ENCODE data around the gene PHKA2. TPM values are rescaled to one million over a fixed set of nuclear protein-coding genes. Genes with fewer than 3 reads are reported as not detected.

The PHKA2 gene
- total RNA-seq, 5 donors from 2014 or later (not counting 1 experiment from before 2014, with no cell fraction given) = 35.0 to 46.0 (median 44.0) TPM

DNA sequence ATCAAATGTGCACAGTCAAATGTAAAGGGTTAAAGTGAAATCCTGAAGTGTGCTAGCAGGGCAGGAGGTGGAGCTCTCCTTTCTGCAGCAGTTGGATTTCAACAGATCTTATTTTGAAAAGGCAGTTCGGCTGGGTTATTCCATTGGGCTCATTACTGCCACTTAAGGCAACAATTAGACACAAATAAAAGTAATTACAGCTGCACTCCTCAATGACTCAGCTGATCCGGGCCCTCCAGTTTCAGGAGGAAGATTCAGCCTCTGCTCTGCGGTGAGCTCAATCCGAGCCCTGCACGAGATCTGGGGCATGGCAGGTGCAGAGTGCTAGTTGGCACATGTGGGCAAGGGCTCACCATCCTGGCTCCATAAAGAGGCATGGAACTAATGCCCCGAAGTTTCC, 85.4 kb downstream of the PHKA2 start:
- Mint-ChIP-seq H3K27me3 (no peaks in the 10 kb centered on the region), H3K4me3 (no peak overlapping the region), H3K27ac (no peak overlapping the region), H3K36me3 (peaks cover 5% of the 10 kb centered on the region), H3K9me3 (no peaks in the 10 kb centered on the region), H3K4me1 (peaks cover 0 to 5% (median 0%) of the 10 kb centered on the region in 3 donors)
- no peak for DNase-seq
- CTCF ChIA-PET = no interaction called here
- no peaks in the 10 kb centered on the region for H3K9me3 ChIP-seq
- no peak for ATAC-seq (replicated peaks in 1 of 4)
- no peaks in the 10 kb centered on the region for H3K4me1 ChIP-seq (ENCODE audit: control insufficient read depth in 1 of 2, extremely low read depth in 1 of 2, insufficient read depth in 2 of 2, low read length in 2 of 2)
- H3K27ac ChIP-seq (ENCODE audit: low read length) = no peak overlapping the region
- WGBS (ENCODE audit: insufficient coverage) = no CpG with 5 or more reads among the region's 6 CpGs
- peaks cover 0 to 12% of the 10 kb centered on the region in 2 donors for H3K36me3 ChIP-seq (ENCODE audit: control insufficient read depth in 2 of 2, extremely low read depth in 1 of 2, insufficient read depth in 1 of 2, low read length in 1 of 2)
- H3K4me3 ChIP-seq (ENCODE audit: control insufficient read depth in 1 of 2, extremely low read depth in 1 of 2, low read length in 1 of 2) = no peak overlapping the region
- POLR2A ChIA-PET = interaction anchor here in 1 of 2 donors (0.6 kb wide), 1 partner anchor 502 kb away, joined by 4 read pairs; no protein-coding TSS in a partner anchor
- H3K27me3 ChIP-seq (replicated peaks in 1 of 2; ENCODE audit: control insufficient read depth in 2 of 2, extremely low read depth in 1 of 2, insufficient read depth in 2 of 2, low read length in 1 of 2) = no peaks in the 10 kb centered on the region

DNA sequence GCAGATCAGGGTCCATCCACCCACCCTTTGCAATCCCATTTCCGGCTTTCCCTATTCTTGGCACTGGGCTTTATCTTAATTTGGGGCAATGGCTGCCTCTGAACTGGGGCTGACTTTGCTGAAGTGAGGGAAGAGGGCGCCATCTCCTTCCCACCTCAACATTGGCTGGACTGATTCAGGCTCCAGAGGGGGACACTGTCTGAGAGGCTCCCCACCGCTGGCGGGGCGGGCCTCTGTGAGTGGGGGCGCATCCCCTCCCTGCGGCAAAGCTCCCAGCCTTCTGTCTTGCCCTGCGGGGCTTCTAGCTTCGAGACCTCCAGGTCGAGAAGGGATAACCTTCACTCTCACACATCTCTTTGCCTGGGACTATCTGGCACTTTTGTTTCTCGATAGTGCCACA, 85.8 kb downstream of the PHKA2 start:
- peaks cover 0 to 12% of the 10 kb centered on the region in 2 donors for H3K36me3 ChIP-seq (ENCODE audit: control insufficient read depth in 2 of 2, extremely low read depth in 1 of 2, insufficient read depth in 1 of 2, low read length in 1 of 2)

GRCh38 chrX:18897611-18898010, 86.3 kb downstream of the PHKA2 start:
- Mint-ChIP-seq H3K4me3 (no peak overlapping the region), H3K27ac (no peak overlapping the region), H3K27me3 (no peaks in the 10 kb centered on the region), H3K36me3 (peaks cover 5% of the 10 kb centered on the region), H3K9me3 (no peaks in the 10 kb centered on the region), H3K4me1 (peaks cover 0 to 5% (median 0%) of the 10 kb centered on the region in 3 donors)
- ChIA-PET CTCF (no interaction called here), POLR2A (no interaction called here)
- DNase-seq (no peak), ATAC-seq (replicated peaks in 1 of 4) (no peak)
- H3K9me3 ChIP-seq = no peaks in the 10 kb centered on the region
- peaks cover 0 to 12% of the 10 kb centered on the region in 2 donors for H3K36me3 ChIP-seq (ENCODE audit: control insufficient read depth in 2 of 2, extremely low read depth in 1 of 2, insufficient read depth in 1 of 2, low read length in 1 of 2)
- 100% methylated on average over 5 of the region's 15 CpGs for WGBS (ENCODE audit: insufficient coverage)
- H3K27ac ChIP-seq (ENCODE audit: low read length) = no peak overlapping the region
- no peaks in the 10 kb centered on the region for H3K4me1 ChIP-seq (ENCODE audit: control insufficient read depth in 1 of 2, extremely low read depth in 1 of 2, insufficient read depth in 2 of 2, low read length in 2 of 2)
- no peaks in the 10 kb centered on the region for H3K27me3 ChIP-seq (replicated peaks in 1 of 2; ENCODE audit: control insufficient read depth in 2 of 2, extremely low read depth in 1 of 2, insufficient read depth in 2 of 2, low read length in 1 of 2)
- H3K4me3 ChIP-seq (ENCODE audit: control insufficient read depth in 1 of 2, extremely low read depth in 1 of 2, low read length in 1 of 2) = no peak overlapping the region

More for the DNA sequence above, 85.8 kb downstream of the PHKA2 start:
- Mint-ChIP-seq H3K4me1 (peaks cover 0 to 5% (median 0%) of the 10 kb centered on the region in 3 donors), H3K27ac (no peak overlapping the region), H3K36me3 (peaks cover 5% of the 10 kb centered on the region), H3K27me3 (no peaks in the 10 kb centered on the region), H3K4me3 (no peak overlapping the region), H3K9me3 (no peaks in the 10 kb centered on the region)
- ChIA-PET CTCF (no interaction called here), POLR2A (no interaction called here)
- Histone ChIP-seq H3K27ac (ENCODE audit: low read length) (no peak overlapping the region), H3K9me3 (no peaks in the 10 kb centered on the region), H3K4me1 (ENCODE audit: control insufficient read depth in 1 of 2, extremely low read depth in 1 of 2, insufficient read depth in 2 of 2, low read length in 2 of 2) (no peaks in the 10 kb centered on the region), H3K4me3 (ENCODE audit: control insufficient read depth in 1 of 2, extremely low read depth in 1 of 2, low read length in 1 of 2) (no peak overlapping the region), H3K27me3 (replicated peaks in 1 of 2; ENCODE audit: control insufficient read depth in 2 of 2, extremely low read depth in 1 of 2, insufficient read depth in 2 of 2, low read length in 1 of 2) (no peaks in the 10 kb centered on the region)
- no peak for ATAC-seq (replicated peaks in 1 of 4)
- WGBS (ENCODE audit: insufficient coverage) = no CpG with 5 or more reads among the region's 11 CpGs
- no peak for DNase-seq

- Histone ChIP-seq H3K27ac (ENCODE audit: low read length) (no peak overlapping the region), H3K4me1 (ENCODE audit: control insufficient read depth in 1 of 2, extremely low read depth in 1 of 2, insufficient read depth in 2 of 2, low read length in 2 of 2) (no peaks in the 10 kb centered on the region), H3K36me3 (ENCODE audit: control insufficient read depth in 2 of 2, extremely low read depth in 1 of 2, insufficient read depth in 1 of 2, low read length in 1 of 2) (peaks cover 0 to 12% of the 10 kb centered on the region in 2 donors), H3K4me3 (ENCODE audit: control insufficient read depth in 1 of 2, extremely low read depth in 1 of 2, low read length in 1 of 2) (no peak overlapping the region), H3K9me3 (no peaks in the 10 kb centered on the region), H3K27me3 (replicated peaks in 1 of 2; ENCODE audit: control insufficient read depth in 2 of 2, extremely low read depth in 1 of 2, insufficient read depth in 2 of 2, low read length in 1 of 2) (no peaks in the 10 kb centered on the region)
- ChIA-PET CTCF (no interaction called here), POLR2A (no interaction called here)
- peaks cover 0 to 5% (median 0%) of the 10 kb centered on the region in 3 donors for H3K4me1 Mint-ChIP-seq
- ATAC-seq (replicated peaks in 1 of 4) (no peak), DNase-seq (no peak)
- WGBS (ENCODE audit: insufficient coverage) = 97% methylated on average over 12 of the region's 27 CpGs
- H3K27me3 Mint-ChIP-seq = no peaks in the 10 kb centered on the region
- H3K36me3 Mint-ChIP-seq = peaks cover 5% of the 10 kb centered on the region
- no peaks in the 10 kb centered on the region for H3K9me3 Mint-ChIP-seq
- no peak overlapping the region for H3K27ac Mint-ChIP-seq
- H3K4me3 Mint-ChIP-seq = no peak overlapping the region
Measured at GRCh38 chrX:18896680-18897544, 87.0 kb downstream of the PHKA2 start.

DNA sequence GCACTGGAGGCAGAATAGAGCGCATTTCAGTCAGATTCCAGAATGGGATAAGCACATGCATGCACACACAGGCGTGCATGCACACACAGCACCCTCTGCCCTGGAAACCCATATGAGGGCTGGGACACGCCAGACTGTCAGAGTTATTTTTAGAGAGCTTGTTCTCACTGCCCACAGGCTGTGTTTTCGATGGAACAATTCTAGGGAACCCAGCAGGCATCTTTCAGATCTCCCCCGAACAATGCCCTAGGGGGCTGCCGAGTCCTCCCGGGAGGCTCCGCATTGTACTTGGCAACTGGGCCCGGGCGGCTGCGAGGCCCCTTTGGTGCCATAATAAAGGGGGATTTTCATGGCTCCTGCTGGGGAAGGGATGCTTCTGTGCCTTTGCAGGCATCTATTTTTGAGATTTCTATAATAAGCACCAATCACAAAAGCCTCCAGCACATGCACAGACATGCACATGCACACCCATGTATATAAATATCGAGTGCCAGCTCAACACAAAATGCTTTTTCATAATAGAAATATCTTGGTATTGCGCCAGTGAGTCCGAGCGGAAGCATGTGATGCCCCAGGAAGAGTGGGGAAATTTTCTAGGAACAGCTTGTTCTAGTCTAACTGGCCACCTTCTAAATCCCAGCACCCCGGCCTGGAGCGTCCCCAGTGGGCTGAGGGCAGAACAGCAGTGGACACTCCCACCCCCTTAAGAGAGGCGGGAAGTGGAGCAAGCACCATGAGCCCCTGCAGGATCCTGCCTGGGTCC, 88.5 kb downstream of the PHKA2 start:
- WGBS (ENCODE audit: insufficient coverage) = 96% methylated on average over 4 of the region's 18 CpGs
- peaks cover 0 to 10% of the 10 kb centered on the region in 2 donors for H3K36me3 ChIP-seq (ENCODE audit: control insufficient read depth in 2 of 2, extremely low read depth in 1 of 2, insufficient read depth in 1 of 2, low read length in 1 of 2)
- Mint-ChIP-seq H3K4me3 (no peak overlapping the region), H3K4me1 (peaks cover 0 to 2% (median under 1%) of the 10 kb centered on the region in 3 donors), H3K27me3 (no peaks in the 10 kb centered on the region), H3K9me3 (no peaks in the 10 kb centered on the region), H3K36me3 (peaks cover 3% of the 10 kb centered on the region), H3K27ac (no peak overlapping the region)
- H3K27me3 ChIP-seq (replicated peaks in 1 of 2; ENCODE audit: control insufficient read depth in 2 of 2, extremely low read depth in 1 of 2, insufficient read depth in 2 of 2, low read length in 1 of 2) = no peaks in the 10 kb centered on the region
- CTCF ChIA-PET = interaction anchor here in 1 of 2 donors (0.6 kb wide), 1 partner anchor 66 kb away, joined by 4 read pairs; no protein-coding TSS in a partner anchor
- H3K27ac ChIP-seq (ENCODE audit: low read length) = no peak overlapping the region
- DNase-seq (no peak), ATAC-seq (replicated peaks in 1 of 4) (no peak)
- no peaks in the 10 kb centered on the region for H3K4me1 ChIP-seq (ENCODE audit: control insufficient read depth in 1 of 2, extremely low read depth in 1 of 2, insufficient read depth in 2 of 2, low read length in 2 of 2)
- no peaks in the 10 kb centered on the region for H3K9me3 ChIP-seq
- POLR2A ChIA-PET = no interaction called here
- no peak overlapping the region for H3K4me3 ChIP-seq (ENCODE audit: control insufficient read depth in 1 of 2, extremely low read depth in 1 of 2, low read length in 1 of 2)

GRCh38 chrX:18894156-18894555, 89.8 kb downstream of the PHKA2 start:
- 97% methylated on average over 6 of the region's 18 CpGs for WGBS (ENCODE audit: insufficient coverage)
- Mint-ChIP-seq H3K36me3 (no peaks in the 10 kb centered on the region), H3K27ac (no peak overlapping the region), H3K4me1 (peaks cover 4 to 5% (median 5%) of the 10 kb centered on the region in 3 donors), H3K4me3 (no peak overlapping the region), H3K27me3 (no peaks in the 10 kb centered on the region), H3K9me3 (no peaks in the 10 kb centered on the region)
- Histone ChIP-seq H3K4me1 (ENCODE audit: control insufficient read depth in 1 of 2, extremely low read depth in 1 of 2, insufficient read depth in 2 of 2, low read length in 2 of 2) (no peaks in the 10 kb centered on the region), H3K9me3 (no peaks in the 10 kb centered on the region), H3K27ac (ENCODE audit: low read length) (no peak overlapping the region), H3K4me3 (ENCODE audit: control insufficient read depth in 1 of 2, extremely low read depth in 1 of 2, low read length in 1 of 2) (no peak overlapping the region), H3K27me3 (replicated peaks in 1 of 2; ENCODE audit: control insufficient read depth in 2 of 2, extremely low read depth in 1 of 2, insufficient read depth in 2 of 2, low read length in 1 of 2) (no peaks in the 10 kb centered on the region), H3K36me3 (ENCODE audit: control insufficient read depth in 2 of 2, extremely low read depth in 1 of 2, insufficient read depth in 1 of 2, low read length in 1 of 2) (peaks cover 0 to 10% of the 10 kb centered on the region in 2 donors)
- CTCF ChIA-PET = no interaction called here
- ATAC-seq (replicated peaks in 1 of 4) (no peak), DNase-seq (no peak)
- POLR2A ChIA-PET = no interaction called here
